NT2/D1 (cell line): ENCODE data around the gene HOATZ.

Source experiments
- SUZ12 ChIP-seq: IDR thresholded peaks from 2 replicates; pipeline ENCODE4 v1.6.1; 2011; ENCODE audit not compliant: insufficient read length, insufficient read depth; ENCODE audit errors: extremely low read depth
- ZNF274 ChIP-seq: IDR thresholded peaks from 2 replicates; pipeline ENCODE4 v1.6.1; 2011; ENCODE audit warnings: mild to moderate bottlenecking, low read depth, low read length

GRCh38 chr11:111549196-111549868 lies 34.8 kb downstream of the HOATZ start:
- TF ChIP-seq ZNF274 (no peak), SUZ12 (no peak)
